Mesothelial cell of epicardium (in vitro differentiated cells): Measurements from ENCODE around the gene PCBD1. TPM values are rescaled to one million over a fixed set of nuclear protein-coding genes. Genes with fewer than 3 reads are reported as not detected.
A peak's percentile ranks its signal among the peaks of the same experiment; 100 is the strongest.

Source experiments
- DNase-seq, 2 experiments: peaks; one replicate each; pipeline ENCODE4 v3.0.0; 2021; ENCODE audit warnings: low spot score in 2 of 2; ENCODE audit not compliant: unreplicated experiment in 2 of 2
- H3K27ac Mint-ChIP-seq: 2 replicates; pipeline ENCODE4 v1.8.0; 2021; ENCODE audit warnings: mixed read lengths
- H3K27me3 Mint-ChIP-seq: 2 replicates; pipeline ENCODE4 v1.8.0; 2021; ENCODE audit warnings: low read depth, mixed read lengths
- H3K36me3 Mint-ChIP-seq: 2 replicates; pipeline ENCODE4 v1.8.0; 2021; ENCODE audit warnings: mixed read lengths
- H3K4me1 Mint-ChIP-seq: 2 replicates; pipeline ENCODE4 v1.8.0; 2021; ENCODE audit warnings: mixed read lengths
- H3K4me3 Mint-ChIP-seq: 2 replicates; pipeline ENCODE4 v1.8.0; 2021; ENCODE audit warnings: mild to moderate bottlenecking, moderate library complexity, mixed read lengths
- H3K9me3 Mint-ChIP-seq: 2 replicates; pipeline ENCODE4 v1.8.0; 2021; ENCODE audit warnings: mixed read lengths
- total RNA-seq: library from RNA; stranded (reverse); gene quantifications from 3 replicates; pipeline ENCODE4 v1.2.1, GENCODE V29; 2021
- TF ChIP-seq, protein P1 (sequence below): fragments of 200-600 bp; sonication (generic); IDR thresholded peaks from one replicate; pipeline ENCODE4 v1.5.0; 2021; ENCODE audit warnings: antibody characterized with exemption; ENCODE audit not compliant: unreplicated experiment

PCBD1 gene
- total RNA-seq, 1 donor from 2014 or later, result 50.5 TPM

DNA sequence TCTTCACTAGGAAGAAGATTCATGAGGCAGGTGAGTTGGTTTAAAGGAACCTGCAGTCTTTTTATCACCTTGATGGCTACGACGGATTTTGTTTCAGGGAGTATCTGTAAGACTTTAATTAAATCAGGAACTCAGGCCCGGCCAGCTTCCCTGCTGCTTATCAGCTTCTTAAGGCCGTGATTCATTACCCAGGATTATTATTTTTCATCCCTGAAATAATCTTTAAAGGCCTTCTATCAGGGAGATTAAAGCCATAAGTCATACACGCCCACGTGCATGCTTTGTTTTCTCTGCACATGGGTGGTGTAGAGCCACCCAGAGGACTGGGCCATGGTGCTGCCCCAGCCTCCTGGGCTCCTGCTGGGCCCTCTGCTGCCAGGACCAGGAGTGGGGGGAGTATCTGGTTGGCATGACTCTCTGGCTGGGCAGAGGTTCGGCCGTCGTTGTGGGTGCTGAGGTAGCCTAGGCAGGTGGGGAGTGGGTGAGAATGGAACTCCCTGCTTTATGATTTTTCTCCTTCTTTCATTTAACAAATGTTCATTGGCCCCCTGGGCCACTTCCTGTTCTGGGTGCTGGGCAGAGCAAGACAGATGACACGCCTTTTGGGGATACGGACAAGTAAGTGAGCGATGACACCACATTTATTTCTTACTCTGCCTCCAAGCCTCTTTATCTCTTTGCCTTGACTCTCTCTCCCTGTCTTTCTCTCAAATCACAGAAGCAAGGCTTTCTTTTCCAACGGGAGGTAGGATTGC, 39.0 kb upstream of the PCBD1 start:
- H3K4me1 Mint-ChIP-seq, result peaks cover 55% of the 10 kb centered on the region
- no peak overlapping the region for H3K27ac Mint-ChIP-seq
- H3K9me3 Mint-ChIP-seq, result no peaks in the 10 kb centered on the region
- peaks cover 78% of the 10 kb centered on the region for H3K27me3 Mint-ChIP-seq
- TF ChIP-seq, protein P1, sequence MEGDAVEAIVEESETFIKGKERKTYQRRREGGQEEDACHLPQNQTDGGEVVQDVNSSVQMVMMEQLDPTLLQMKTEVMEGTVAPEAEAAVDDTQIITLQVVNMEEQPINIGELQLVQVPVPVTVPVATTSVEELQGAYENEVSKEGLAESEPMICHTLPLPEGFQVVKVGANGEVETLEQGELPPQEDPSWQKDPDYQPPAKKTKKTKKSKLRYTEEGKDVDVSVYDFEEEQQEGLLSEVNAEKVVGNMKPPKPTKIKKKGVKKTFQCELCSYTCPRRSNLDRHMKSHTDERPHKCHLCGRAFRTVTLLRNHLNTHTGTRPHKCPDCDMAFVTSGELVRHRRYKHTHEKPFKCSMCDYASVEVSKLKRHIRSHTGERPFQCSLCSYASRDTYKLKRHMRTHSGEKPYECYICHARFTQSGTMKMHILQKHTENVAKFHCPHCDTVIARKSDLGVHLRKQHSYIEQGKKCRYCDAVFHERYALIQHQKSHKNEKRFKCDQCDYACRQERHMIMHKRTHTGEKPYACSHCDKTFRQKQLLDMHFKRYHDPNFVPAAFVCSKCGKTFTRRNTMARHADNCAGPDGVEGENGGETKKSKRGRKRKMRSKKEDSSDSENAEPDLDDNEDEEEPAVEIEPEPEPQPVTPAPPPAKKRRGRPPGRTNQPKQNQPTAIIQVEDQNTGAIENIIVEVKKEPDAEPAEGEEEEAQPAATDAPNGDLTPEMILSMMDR, result no peak
- no peak for DNase-seq
- H3K4me3 Mint-ChIP-seq, result no peak overlapping the region
- H3K36me3 Mint-ChIP-seq, result no peaks in the 10 kb centered on the region

DNA sequence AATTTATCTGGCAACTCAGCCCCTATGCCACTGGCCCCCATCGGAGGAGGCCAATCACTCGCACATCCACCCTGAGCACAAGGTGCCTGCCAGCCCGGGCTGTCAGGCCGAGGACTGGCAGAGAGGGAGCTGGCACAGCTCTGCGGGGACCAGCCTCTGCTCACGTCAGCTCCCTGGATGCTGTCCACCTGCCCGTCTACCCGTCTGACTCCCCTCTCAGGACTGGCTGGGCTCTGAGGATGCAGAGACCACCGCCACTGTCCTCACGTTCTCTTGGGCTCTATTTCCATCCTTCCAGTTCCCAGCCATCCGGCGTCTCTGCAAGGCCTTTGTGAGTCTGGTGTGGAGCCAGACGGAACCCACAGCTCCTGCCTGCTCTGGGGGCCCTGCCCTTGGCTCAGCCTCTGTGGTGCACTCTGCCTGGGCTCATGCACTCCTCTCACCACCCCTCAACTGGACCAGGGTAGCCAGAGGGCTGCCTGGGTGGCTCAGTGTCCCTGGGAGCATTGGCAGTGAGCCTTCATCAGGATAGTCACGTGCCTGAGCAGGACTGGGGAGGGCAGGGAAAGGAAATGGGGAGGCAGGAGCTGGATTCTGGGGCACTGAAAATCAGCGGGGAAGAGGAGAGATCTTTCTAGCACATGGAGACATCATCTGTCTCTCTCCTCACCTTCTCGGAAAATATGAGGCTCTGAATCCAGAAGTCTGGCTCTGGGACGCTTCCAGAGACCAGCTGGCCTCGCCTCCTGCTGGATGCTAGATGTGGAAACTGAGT, 38.0 kb upstream of the PCBD1 start:
- DNase-seq, result no peak
- Mint-ChIP-seq H3K27me3 (peaks cover 84% of the 10 kb centered on the region), H3K9me3 (no peaks in the 10 kb centered on the region), H3K4me1 (peaks cover 45% of the 10 kb centered on the region), H3K36me3 (no peaks in the 10 kb centered on the region), H3K27ac (no peak overlapping the region), H3K4me3 (no peak overlapping the region)
- TF ChIP-seq, protein P1, result no peak

- TF ChIP-seq, protein P1, result peak; percentile 98
- Mint-ChIP-seq H3K27ac (no peak overlapping the region), H3K27me3 (peaks cover 82% of the 10 kb centered on the region), H3K36me3 (no peaks in the 10 kb centered on the region), H3K9me3 (no peaks in the 10 kb centered on the region), H3K4me3 (no peak overlapping the region), H3K4me1 (peaks cover 37% of the 10 kb centered on the region)
- peak; percentile 45 to 77 for DNase-seq
Measured at GRCh38 chr10:70925377-70926225, 37.2 kb upstream of the PCBD1 start.

GRCh38 chr10:70923696-70924095, 35.3 kb upstream of the PCBD1 start:
- Mint-ChIP-seq H3K4me1 (peaks cover 29% of the 10 kb centered on the region), H3K27me3 (peaks cover 78% of the 10 kb centered on the region), H3K4me3 (no peak overlapping the region), H3K9me3 (no peaks in the 10 kb centered on the region), H3K36me3 (no peaks in the 10 kb centered on the region), H3K27ac (no peak overlapping the region)
- TF ChIP-seq, protein P1, result no peak
- no peak for DNase-seq

DNA sequence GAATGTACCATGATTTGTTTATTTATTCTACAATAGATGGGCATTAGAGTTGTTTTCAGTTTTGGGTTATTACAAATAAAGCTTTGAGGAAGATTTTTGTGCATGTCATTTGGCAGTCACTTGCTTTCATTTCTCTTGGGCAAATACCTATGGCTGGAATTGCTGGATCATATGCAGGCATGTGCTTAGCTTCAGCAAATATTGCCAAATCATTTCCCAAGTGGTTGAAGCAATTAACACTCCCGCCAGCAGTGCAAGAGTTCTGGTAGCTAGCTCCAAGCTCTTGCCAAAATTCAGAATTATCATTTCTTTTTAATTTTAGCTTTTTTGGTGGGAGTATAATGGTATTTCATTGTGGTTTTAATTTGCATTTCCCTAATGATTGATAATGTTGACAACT, 32.9 kb upstream of the PCBD1 start:
- H3K27me3 Mint-ChIP-seq, result peaks cover 78% of the 10 kb centered on the region
- H3K27ac Mint-ChIP-seq, result no peak overlapping the region
- H3K4me1 Mint-ChIP-seq, result peaks cover 7% of the 10 kb centered on the region
- H3K4me3 Mint-ChIP-seq, result no peak overlapping the region
- H3K36me3 Mint-ChIP-seq, result no peaks in the 10 kb centered on the region
- DNase-seq, result no peak
- no peaks in the 10 kb centered on the region for H3K9me3 Mint-ChIP-seq
- TF ChIP-seq, protein P1, result no peak
